GM21529 (cell line): ENCODE data around the gene ONECUT2.

ENCODE experiments used
- ATAC-seq: cut with Tn5 transposase; IDR thresholded peaks from one replicate; pipeline ENCODE4 v1.9.1; 2021; ENCODE audit not compliant: unreplicated experiment

The ONECUT2 gene

DNA sequence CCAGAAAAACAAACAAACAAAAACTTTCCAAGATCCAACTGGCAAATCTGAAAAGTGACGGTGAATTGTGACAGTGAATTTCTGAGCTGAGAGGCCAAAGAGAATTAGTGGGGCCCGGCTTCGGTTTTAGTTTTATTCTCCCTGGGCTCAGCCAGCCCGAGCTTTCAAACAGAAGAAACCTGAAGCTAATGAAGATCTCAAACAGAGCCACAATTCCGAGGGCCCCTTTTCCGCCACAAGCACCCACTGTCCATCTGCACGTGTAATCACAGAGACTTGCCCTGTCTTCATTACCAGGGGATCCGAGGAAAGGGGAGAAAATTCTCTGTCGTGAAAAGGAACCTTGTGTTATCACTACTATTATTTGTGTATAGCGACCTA is 4.2 kb upstream of the ONECUT2 start:
- no peak for ATAC-seq

DNA sequence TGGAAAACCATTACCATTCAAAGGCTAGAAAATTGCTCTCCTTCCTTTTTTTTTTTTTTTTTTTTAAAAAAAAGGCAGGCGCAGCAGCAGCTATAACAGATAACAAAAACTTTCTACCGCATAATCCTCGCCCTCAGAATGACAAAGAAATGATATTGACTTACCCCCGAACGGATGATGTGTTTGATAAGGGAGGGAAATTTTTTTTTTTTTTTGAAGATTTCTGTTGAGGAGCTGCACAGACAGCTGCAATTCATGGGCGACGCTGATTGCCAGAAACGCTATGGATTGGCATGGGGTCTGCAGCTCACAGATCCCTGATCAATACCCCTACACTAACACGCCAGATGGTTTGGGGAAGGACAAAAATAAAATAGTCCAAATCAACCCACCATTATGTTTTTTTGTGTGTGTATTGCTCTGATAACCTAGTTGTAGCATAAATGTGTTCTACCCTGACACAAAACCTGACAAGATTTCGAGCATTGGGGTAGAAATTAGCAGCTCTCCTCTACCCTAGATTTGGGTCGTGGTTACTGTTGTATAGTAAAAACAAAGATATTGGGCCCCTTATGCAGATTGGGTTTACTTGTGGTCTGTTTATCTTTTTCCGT is 3.6 kb upstream of the ONECUT2 start:
- ATAC-seq: no peak

DNA sequence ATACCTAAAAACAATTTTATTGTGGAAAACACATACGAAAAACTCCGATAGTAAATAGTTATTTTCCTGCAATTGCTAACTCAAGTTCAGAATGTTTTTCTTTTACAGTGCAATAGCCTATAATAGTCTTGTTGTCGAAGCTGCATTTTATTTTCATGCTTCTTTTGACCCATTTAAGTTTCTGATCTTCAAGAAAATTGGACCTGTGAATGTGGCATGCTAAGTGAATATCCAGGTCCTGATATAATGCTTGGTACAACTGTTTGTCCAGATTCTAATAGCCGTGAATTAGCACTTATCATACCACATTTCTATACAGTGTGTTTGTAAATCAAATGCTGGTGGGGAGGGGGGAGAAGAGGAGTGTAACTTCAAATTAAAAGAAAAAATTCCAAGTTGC is 3.0 kb upstream of the ONECUT2 start:
- ATAC-seq: no peak

DNA sequence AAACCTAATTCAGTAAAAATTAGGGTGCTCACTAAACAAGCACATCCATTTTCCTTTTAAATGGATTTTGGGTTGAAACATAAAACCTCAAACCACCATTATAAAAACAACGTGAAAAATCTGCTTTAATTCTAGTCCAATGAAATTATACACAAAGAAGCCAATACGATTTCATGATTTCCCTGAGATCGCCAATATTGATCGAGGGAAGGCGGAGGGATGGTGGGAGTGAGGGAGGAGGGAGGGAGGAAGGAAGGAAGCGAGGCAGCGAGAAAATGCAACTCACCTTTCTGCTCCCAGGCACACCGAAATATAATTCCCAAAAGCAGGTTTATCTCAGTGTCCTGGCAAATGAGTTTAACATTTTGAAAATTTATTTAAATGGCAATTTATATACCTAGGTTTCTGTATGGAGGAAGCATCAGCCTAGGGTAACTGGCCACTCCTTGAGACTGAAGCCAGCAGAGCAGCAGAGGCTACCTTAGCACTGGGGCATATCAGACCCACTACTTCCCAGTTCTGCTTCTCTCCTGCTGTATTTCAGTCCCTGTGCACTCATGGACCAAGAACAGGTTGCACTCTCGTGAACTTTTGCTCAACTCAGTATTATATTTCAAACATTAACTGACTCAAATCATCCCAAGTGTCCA is 2.3 kb upstream of the ONECUT2 start:
- no peak for ATAC-seq

DNA sequence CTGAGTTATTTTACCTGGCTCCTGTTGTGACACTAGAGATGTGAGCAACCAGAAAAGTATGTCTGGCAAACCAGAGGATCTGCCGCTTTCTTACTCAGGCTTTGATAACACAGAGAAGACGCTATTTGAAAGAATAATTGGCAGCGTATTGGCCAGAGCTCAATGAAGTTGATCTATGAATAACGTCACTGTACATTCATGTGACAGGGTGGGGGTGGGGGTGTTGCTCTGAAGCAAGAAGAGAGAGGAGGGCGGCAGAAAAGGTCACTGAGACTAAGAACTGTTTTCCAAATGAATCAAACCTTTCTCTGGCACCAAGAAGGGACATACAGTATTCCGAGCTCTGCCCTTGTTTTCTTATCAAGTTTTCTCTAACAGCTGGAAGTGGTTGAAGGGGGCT is 1.7 kb upstream of the ONECUT2 start:
- ATAC-seq: no peak

DNA sequence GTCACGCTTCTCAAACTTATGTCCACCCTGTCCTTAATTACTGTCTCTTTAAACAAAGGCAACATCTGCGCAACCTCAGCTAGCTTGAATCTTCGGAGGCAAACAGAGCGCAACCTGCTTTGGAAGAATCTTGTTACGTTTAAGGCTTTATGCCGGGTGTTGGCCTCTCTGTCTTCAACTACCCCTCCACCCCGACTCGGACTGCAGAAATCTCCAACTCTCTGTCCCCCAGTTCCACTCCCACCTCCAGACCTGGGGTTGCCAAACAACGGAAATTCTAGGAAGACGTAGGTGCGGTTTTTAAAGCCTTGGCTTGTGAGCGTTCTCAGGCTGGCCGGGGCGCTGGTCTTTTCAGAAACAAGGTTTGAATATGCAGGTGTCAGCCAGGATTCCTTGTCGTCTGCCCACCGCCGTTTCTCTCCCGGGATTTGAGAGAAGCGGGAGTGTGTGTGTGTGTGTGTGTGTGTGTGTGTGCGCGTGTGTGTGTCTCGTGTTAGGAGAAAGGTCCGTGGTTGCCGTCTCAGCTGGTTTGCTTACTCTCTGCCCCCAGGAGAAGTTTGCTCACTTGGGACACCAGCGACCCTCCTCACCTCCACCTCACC is 1.1 kb upstream of the ONECUT2 start:
- ATAC-seq: no peak

DNA sequence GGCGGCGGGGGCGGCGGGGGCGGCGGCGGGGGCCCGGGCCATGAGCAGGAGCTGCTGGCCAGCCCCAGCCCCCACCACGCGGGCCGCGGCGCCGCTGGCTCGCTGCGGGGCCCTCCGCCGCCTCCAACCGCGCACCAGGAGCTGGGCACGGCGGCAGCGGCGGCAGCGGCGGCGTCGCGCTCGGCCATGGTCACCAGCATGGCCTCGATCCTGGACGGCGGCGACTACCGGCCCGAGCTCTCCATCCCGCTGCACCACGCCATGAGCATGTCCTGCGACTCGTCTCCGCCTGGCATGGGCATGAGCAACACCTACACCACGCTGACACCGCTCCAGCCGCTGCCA is 644 bp downstream of the ONECUT2 start:
- ATAC-seq: no peak

DNA sequence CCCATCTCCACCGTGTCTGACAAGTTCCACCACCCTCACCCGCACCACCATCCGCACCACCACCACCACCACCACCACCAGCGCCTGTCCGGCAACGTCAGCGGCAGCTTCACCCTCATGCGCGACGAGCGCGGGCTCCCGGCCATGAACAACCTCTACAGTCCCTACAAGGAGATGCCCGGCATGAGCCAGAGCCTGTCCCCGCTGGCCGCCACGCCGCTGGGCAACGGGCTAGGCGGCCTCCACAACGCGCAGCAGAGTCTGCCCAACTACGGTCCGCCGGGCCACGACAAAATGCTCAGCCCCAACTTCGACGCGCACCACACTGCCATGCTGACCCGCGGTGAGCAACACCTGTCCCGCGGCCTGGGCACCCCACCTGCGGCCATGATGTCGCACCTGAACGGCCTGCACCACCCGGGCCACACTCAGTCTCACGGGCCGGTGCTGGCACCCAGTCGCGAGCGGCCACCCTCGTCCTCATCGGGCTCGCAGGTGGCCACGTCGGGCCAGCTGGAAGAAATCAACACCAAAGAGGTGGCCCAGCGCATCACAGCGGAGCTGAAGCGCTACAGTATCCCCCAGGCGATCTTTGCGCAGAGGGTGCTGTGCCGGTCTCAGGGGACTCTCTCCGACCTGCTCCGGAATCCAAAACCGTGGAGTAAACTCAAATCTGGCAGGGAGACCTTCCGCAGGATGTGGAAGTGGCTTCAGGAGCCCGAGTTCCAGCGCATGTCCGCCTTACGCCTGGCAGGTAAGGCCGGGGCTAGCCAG is 1.2 kb downstream of the ONECUT2 start:
- ATAC-seq: no peak

DNA sequence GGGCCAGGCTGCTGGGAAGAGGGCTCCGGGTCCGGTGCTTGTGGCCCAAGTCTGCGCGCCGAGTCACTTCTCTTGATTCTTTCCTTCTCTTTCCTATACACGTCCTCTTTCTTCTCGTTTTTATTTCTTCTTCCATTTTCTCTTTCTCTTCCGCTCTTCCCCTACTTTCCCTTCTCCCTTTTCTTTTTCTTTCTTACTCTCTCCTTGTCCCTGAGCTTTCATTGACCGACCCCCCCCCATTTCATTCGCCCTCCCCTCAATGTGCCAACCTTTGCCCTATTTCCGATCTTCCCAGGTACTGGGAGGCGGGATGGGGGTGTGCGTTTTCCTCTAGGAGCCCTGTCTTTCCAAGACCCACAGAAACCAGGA is 1.8 kb downstream of the ONECUT2 start:
- ATAC-seq: no peak

DNA sequence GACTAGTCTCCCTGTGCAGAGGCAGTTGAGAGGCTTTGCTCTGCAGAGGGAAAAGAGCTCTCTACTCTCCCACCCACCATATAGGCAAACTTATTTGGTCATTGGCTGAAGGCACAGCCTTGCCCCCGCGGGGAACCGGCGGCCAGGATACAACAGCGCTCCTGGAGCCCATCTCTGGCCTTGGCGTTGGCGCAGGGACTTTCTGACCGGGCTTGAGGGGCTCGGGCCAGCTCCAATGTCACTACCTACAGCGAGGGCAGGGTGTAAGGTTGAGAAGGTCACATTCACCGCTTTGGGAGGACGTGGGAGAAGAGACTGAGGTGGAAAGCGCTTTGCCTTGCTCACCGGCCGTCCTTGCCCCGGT is 2.2 kb downstream of the ONECUT2 start:
- ATAC-seq: no peak

DNA sequence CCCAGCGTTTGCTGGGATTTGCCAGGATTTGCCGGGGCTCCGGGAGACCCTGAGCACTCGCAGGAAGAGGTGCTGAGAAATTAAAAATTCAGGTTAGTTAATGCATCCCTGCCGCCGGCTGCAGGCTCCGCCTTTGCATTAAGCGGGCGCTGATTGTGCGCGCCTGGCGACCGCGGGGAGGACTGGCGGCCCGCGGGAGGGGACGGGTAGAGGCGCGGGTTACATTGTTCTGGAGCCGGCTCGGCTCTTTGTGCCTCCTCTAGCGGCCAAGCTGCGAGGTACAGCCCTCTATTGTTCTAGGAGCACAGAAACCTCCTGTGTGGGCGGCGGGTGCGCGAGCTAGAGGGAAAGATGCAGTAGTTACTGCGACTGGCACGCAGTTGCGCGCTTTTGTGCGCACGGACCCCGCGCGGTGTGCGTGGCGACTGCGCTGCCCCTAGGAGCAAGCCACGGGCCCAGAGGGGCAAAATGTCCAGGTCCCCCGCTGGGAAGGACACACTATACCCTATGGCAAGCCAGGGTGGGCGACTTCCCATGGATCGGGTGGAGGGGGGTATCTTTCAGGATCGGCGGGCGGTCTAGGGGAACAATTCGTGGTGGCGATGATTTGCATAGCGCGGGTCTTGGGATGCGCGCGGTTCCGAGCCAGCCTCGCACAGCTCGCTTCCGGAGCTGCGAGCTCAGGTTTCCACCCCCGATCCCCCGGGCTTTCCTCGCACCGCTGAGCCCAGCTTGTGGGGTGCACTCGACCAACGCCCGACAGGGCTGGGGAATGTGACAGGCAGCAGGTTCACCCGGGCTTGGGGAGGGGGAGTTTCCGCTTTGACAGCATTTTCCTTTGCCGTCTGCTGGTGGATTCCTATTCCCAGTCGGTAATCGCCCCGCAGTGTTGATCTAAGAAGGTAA is 2.8 kb downstream of the ONECUT2 start:
- ATAC-seq: no peak

DNA sequence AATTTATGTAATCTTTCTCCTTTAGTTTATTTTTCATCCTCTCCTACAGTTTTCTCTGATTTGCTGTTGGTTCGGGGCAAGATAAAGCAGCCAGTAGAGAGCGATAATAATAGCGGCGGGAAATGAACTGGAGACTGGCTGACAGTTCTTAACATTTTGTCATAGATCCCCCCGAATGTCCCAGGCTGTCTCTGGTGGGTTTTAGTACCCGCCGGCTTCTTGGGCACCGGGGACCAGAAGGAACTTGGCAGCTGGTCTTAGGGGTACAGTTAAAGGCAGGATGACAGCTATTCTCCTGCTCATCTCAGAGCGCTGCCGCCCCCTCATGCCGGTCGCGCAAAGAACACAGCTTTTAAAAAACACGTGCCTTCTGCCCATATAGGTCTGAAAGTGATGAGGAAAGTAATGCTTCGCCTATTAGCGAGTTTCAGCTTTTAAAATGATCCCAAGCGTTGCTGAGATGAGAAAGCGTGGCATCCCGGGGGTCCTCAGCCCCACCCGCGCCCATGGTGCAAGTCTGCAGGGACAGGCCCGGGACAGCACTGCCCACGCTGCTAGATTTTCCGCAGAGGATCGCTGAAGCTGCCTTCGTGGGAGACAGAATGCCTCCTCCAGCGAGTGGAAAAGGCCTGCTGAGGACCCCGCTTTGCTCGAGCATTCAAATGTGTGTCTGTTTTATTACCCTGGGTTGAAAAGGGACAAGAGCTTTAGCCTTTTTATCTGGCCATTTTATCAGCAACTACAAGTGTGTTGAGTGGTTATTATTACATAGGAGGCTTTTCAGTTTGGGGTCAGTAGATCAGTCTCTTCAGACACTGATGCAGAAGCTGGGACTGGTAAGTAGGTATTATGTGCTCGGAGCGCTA is 3.8 kb downstream of the ONECUT2 start:
- no peak for ATAC-seq

DNA sequence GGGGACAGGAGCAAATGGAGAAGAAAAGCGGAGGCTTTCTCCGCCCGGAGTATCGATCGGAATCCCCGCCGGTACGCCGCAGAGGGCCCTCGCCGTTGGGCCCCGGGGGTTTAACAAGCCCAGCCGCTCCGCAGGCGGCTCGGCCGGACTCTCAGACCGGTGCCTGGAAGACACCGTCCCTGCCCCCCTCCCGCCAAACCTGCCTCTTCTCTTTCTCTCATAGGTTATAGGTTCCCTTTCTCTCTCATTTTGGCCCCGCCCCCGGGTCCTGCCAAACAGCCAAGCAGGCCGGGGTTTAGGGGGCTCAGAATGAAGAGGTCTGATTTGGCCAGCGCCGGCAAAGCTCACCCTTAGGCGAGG is 4.4 kb downstream of the ONECUT2 start:
- no peak for ATAC-seq

DNA sequence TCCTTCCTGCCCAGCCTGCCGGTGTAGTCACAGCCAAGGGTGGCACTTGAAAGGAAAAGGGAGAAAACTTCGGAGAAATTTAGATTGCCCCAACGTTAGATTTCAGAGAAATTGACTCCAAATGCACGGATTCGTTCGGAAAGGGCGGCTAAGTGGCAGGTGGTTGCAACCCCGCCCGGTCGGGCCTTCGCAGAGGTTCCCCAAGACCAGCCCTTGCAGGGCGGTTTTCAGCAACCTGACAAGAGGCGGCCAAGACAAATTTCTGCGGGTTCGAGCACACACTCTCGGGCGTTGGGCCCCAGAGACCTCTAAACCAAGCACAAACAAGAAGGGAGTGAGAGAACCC is 4.8 kb downstream of the ONECUT2 start:
- no peak for ATAC-seq

DNA sequence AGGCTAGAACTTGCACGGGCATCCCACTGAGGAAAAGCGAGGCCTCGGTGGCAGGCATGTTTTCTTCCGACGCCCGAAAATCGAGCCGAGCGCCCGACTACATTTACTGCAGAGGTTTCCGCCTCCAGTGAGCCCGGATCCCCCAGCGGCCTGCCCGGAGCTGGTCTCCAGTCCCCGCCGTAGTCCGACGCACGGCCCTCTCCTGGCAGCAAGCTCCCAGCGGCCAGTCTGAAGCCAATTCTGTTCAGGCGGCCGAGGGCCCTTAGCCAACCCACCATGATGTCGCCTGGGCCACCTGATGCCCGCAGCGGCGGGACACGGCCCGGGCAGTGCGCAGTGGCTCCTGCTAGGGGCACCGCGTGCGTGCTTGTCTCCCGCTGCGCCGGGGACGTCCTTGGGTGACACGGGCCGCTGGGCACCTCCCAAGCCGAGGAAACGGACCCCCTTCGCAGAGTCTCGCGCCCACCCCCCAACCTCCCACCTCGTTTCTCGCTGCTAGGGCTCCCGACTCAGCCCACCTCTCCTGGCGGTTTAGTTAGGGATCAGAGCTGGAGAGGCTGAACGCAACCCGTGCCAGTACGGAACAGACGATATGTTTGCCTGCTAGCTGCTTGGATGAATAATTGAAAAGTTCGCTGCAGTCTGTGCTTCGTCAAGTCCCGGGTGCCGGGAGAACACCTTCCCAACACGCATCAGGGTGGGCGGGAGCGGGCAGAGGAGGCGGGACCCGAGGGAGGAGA is 5.3 kb downstream of the ONECUT2 start:
- ATAC-seq: no peak

DNA sequence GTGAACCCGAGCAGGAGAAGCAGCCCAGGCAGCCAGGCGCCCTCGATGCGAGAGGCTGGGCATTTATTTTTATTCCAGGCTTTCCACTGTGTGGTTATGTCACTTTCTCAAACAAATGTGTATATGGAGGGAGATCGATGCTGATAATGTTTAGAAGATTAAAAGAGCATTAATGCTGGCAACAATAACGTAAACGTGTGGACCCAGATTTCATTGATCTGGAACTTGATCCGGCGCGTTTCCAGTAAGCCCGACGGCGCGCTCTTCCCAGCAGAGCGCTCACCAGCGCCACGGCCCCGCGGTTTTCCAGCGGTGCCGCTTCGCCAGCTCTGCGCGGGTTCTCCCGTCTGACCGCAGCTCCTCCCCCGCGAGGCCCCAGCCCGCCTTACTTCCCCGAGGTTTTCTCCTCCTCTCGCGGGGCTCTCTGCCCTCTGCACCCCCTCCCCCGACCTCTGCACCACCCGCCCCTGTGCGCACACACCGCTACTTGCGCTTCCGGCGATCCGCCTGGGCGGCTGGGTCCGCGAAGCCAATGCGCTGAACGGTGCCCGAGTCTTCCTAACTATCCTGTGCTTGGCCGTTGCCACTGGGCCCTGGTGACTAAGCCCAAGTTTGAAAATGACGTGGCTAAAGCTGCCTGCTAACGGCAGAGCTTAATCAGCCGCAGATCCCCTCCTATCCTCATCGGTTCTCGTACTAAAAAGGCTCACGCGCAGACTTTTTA is 6.1 kb downstream of the ONECUT2 start:
- ATAC-seq: no peak

DNA sequence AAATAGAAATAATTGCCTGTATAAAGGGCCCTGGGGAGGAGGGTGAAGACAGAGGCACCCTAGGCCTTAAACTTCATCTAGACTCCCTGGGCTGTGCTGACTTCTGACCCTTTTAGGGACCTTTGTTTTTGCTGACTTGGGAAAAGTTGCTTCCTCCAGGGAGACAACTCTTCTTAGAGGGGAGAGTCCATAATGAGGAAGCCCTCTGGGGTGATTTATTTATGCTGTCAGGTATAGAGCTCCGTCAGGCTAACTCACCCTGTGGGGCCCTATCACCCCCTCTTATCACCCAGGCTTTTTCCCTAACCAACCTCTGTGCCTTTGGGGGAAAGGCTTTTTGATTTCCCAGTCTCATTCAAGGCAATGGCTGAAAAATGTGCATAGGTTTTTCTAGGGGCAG is 8.1 kb downstream of the ONECUT2 start:
- ATAC-seq: no peak

DNA sequence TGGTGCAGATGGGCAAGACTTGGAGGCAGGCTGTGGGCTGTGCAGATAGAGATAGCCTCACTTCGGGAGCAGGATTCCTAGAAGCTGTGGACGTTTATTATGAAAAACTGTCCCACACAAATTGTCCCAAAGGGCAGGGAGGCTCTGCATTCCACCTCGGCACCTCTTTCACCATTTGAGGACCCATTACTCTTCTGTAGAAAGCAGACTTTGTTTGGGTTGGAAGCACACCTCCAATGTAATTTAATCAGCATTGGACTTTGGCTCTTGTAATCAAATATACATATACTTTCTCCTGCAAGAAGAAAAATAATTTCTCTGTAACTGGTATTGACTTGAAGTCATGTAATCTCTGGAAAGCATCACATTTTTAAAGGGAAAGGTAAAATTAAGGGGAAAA is 8.5 kb downstream of the ONECUT2 start:
- no peak for ATAC-seq

DNA sequence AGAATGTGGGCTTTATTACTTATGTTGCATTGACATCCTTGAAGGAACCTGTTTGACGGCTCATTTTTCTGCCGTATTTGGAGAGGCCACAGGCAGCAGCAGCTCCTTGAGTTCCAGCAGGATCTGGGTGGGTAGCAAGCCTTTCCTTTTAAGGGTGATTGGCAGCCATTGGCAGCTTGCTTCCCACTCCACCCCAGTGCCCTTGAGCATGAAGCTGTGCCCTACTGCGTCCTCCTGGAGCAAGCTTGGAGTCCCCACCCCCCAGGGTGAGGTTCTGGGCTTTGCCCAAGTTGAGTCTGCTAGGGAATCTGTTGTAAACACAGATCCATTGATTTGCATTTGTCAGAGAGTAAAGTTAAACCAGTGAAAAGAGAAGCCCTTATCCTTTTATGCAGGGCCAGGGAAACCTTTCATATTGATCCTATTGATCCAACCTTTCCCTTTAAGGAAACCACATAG is 9.2 kb downstream of the ONECUT2 start:
- ATAC-seq: no peak
